HK-2 (cell line): Measurements from ENCODE around the gene RFTN1.

Experiments used
- DNase-seq: peaks from one replicate; pipeline ENCODE4 v3.0.0-alpha.2; 2018; ENCODE audit not compliant: unreplicated experiment

Gene RFTN1

GRCh38 chr3:16468002-16468335 lies 45.5 kb downstream of the RFTN1 start:
- DNase-seq = no peak

- no peak for DNase-seq
These were observed 46.1 kb downstream of the RFTN1 start for GRCh38 chr3:16467393-16467792.

- no peak for DNase-seq
These were observed 46.7 kb downstream of the RFTN1 start for GRCh38 chr3:16466822-16467221.

GRCh38 chr3:16464511-16465148 lies 48.9 kb downstream of the RFTN1 start:
- no peak for DNase-seq

- DNase-seq = no peak
These were observed 49.6 kb downstream of the RFTN1 start for GRCh38 chr3:16463914-16464313.

GRCh38 chr3:16463119-16463518 lies 50.4 kb downstream of the RFTN1 start:
- no peak for DNase-seq

- no peak for DNase-seq
These were observed 50.8 kb downstream of the RFTN1 start for GRCh38 chr3:16462679-16463078.

GRCh38 chr3:16461463-16462245 lies 51.8 kb downstream of the RFTN1 start:
- no peak for DNase-seq

- DNase-seq = no peak
These were observed 52.6 kb downstream of the RFTN1 start for GRCh38 chr3:16460886-16461285.

GRCh38 chr3:16460273-16460672 lies 53.2 kb downstream of the RFTN1 start:
- DNase-seq = no peak

- DNase-seq = no peak
These were observed 56.6 kb downstream of the RFTN1 start for GRCh38 chr3:16456784-16457415.

- DNase-seq = no peak
These were observed 57.5 kb downstream of the RFTN1 start for GRCh38 chr3:16455966-16456365.

GRCh38 chr3:16455001-16455400 lies 58.5 kb downstream of the RFTN1 start:
- no peak for DNase-seq

- DNase-seq = no peak
These were observed 61.2 kb downstream of the RFTN1 start for GRCh38 chr3:16452261-16452660.

- DNase-seq = no peak
These were observed 64.1 kb downstream of the RFTN1 start for GRCh38 chr3:16449369-16449768.

GRCh38 chr3:16448639-16449070 lies 64.8 kb downstream of the RFTN1 start:
- DNase-seq = peak; percentile 33

- DNase-seq = no peak
These were observed 66.4 kb downstream of the RFTN1 start for GRCh38 chr3:16447135-16447534.

- DNase-seq = no peak
These were observed 69.2 kb downstream of the RFTN1 start for GRCh38 chr3:16444344-16444743.

- no peak for DNase-seq
These were observed 70.8 kb downstream of the RFTN1 start for GRCh38 chr3:16442730-16443129.

GRCh38 chr3:16441371-16441875 lies 72.1 kb downstream of the RFTN1 start:
- no peak for DNase-seq

- no peak for DNase-seq
These were observed 73.4 kb downstream of the RFTN1 start for GRCh38 chr3:16439848-16440708.
